ENCODE results near the gene CEP72. TPM values are rescaled to one million over a fixed set of nuclear protein-coding genes. Genes with fewer than 3 reads are reported as not detected.

Gene CEP72
- total and polyA plus RNA-seq, 4 donors, result 1.3 to 5.9 (median 2.6) TPM

DNA sequence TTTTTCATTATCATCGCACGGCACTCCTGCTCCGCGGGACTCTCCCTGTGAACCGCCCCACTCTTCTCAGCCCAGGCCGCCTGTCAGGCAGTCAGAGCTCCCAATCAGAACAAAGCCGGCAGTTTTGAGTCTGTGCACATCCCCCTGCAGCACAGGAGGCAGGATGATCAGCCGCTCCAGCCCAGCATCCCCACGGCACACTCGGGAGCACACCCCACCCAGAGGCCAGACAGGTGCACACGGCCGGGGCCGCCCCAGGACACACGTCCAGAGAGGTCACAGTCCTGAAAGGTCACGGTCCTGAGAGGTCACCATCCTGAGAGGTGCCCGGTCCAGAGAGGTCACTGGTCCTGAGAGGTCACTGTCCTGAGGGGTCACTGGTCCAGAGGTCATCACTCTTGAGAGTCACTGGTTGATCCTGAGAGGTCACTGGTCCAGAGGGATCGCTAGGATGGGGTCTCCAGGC is 72.6 kb downstream of the CEP72 start:
- no peaks in the 10 kb centered on the region for H3K27me3 ChIP-seq (ENCODE audit: control insufficient read depth in 4 of 4, insufficient read depth in 4 of 4, low read length in 3 of 4)
- peaks cover 0 to 5% (median 1%) of the 10 kb centered on the region in 4 donors for H3K4me1 ChIP-seq (ENCODE audit: control insufficient read depth in 4 of 4, insufficient read depth in 4 of 4, low read length in 3 of 4)
- TF ChIP-seq, protein P1, sequence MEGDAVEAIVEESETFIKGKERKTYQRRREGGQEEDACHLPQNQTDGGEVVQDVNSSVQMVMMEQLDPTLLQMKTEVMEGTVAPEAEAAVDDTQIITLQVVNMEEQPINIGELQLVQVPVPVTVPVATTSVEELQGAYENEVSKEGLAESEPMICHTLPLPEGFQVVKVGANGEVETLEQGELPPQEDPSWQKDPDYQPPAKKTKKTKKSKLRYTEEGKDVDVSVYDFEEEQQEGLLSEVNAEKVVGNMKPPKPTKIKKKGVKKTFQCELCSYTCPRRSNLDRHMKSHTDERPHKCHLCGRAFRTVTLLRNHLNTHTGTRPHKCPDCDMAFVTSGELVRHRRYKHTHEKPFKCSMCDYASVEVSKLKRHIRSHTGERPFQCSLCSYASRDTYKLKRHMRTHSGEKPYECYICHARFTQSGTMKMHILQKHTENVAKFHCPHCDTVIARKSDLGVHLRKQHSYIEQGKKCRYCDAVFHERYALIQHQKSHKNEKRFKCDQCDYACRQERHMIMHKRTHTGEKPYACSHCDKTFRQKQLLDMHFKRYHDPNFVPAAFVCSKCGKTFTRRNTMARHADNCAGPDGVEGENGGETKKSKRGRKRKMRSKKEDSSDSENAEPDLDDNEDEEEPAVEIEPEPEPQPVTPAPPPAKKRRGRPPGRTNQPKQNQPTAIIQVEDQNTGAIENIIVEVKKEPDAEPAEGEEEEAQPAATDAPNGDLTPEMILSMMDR (IDR thresholded peaks at IDR 0.05; ENCODE audit: low read depth, low read length, missing input control), result no peak
- TF ChIP-seq FOXA1 (IDR thresholded peaks at IDR 0.05), result no peak
- TF ChIP-seq HNF4G (IDR thresholded peaks at IDR 0.05), result peak; percentile 51
- TF ChIP-seq EGR1 (IDR thresholded peaks at IDR 0.05; ENCODE audit: low read depth in 2 of 2), result no peak
- no peak for TF ChIP-seq TAF1 (conservative IDR thresholded peaks at IDR 0.05)
- TF ChIP-seq RAD21 (IDR thresholded peaks at IDR 0.05), result no peak
- TF ChIP-seq HNF4A (conservative IDR thresholded peaks at IDR 0.05), result peak; percentile 29 to 89
- TF ChIP-seq, protein P2, sequence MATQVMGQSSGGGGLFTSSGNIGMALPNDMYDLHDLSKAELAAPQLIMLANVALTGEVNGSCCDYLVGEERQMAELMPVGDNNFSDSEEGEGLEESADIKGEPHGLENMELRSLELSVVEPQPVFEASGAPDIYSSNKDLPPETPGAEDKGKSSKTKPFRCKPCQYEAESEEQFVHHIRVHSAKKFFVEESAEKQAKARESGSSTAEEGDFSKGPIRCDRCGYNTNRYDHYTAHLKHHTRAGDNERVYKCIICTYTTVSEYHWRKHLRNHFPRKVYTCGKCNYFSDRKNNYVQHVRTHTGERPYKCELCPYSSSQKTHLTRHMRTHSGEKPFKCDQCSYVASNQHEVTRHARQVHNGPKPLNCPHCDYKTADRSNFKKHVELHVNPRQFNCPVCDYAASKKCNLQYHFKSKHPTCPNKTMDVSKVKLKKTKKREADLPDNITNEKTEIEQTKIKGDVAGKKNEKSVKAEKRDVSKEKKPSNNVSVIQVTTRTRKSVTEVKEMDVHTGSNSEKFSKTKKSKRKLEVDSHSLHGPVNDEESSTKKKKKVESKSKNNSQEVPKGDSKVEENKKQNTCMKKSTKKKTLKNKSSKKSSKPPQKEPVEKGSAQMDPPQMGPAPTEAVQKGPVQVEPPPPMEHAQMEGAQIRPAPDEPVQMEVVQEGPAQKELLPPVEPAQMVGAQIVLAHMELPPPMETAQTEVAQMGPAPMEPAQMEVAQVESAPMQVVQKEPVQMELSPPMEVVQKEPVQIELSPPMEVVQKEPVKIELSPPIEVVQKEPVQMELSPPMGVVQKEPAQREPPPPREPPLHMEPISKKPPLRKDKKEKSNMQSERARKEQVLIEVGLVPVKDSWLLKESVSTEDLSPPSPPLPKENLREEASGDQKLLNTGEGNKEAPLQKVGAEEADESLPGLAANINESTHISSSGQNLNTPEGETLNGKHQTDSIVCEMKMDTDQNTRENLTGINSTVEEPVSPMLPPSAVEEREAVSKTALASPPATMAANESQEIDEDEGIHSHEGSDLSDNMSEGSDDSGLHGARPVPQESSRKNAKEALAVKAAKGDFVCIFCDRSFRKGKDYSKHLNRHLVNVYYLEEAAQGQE (IDR thresholded peaks at IDR 0.05), result no peak
- no peak for TF ChIP-seq YY1 (IDR thresholded peaks at IDR 0.05)
- TF ChIP-seq SP1 (IDR thresholded peaks at IDR 0.05), result no peak
- peak; percentile 55 to 95 for TF ChIP-seq RXRA (IDR thresholded peaks at IDR 0.05)
- TF ChIP-seq, protein P3, sequence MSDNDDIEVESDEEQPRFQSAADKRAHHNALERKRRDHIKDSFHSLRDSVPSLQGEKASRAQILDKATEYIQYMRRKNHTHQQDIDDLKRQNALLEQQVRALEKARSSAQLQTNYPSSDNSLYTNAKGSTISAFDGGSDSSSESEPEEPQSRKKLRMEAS (IDR thresholded peaks at IDR 0.05), result no peak
- peak; percentile 92 for TF ChIP-seq NR2F2 (IDR thresholded peaks at IDR 0.05)
- TF ChIP-seq, protein P4, sequence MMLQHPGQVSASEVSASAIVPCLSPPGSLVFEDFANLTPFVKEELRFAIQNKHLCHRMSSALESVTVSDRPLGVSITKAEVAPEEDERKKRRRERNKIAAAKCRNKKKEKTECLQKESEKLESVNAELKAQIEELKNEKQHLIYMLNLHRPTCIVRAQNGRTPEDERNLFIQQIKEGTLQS (IDR thresholded peaks at IDR 0.05), result no peak
- TF ChIP-seq, protein P5, sequence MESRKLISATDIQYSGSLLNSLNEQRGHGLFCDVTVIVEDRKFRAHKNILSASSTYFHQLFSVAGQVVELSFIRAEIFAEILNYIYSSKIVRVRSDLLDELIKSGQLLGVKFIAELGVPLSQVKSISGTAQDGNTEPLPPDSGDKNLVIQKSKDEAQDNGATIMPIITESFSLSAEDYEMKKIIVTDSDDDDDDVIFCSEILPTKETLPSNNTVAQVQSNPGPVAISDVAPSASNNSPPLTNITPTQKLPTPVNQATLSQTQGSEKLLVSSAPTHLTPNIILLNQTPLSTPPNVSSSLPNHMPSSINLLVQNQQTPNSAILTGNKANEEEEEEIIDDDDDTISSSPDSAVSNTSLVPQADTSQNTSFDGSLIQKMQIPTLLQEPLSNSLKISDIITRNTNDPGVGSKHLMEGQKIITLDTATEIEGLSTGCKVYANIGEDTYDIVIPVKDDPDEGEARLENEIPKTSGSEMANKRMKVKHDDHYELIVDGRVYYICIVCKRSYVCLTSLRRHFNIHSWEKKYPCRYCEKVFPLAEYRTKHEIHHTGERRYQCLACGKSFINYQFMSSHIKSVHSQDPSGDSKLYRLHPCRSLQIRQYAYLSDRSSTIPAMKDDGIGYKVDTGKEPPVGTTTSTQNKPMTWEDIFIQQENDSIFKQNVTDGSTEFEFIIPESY (IDR thresholded peaks at IDR 0.05), result no peak
- TF ChIP-seq FOXA2 (IDR thresholded peaks at IDR 0.05), result no peak
- no peak for TF ChIP-seq JUND (IDR thresholded peaks at IDR 0.05)
- TF ChIP-seq GABPA (IDR thresholded peaks at IDR 0.05 in 1 of 2, conservative IDR thresholded peaks at IDR 0.05 in 1 of 2), result no peak
- no peak overlapping the region for H3K27ac ChIP-seq (ENCODE audit: low read depth in 1 of 2, low read length in 2 of 2)
- peak; percentile 27 for DNase-seq (ENCODE audit: low spot score)
- H3K9ac ChIP-seq (ENCODE audit: low read depth in 1 of 2, low read length in 2 of 2), result no peak overlapping the region
- no peaks in the 10 kb centered on the region for H3K9me3 ChIP-seq (ENCODE audit: control insufficient read depth in 4 of 4, low read length in 3 of 4)
- no peaks in the 10 kb centered on the region for H3K36me3 ChIP-seq (ENCODE audit: control insufficient read depth in 4 of 4, insufficient read depth in 3 of 4, low read depth in 1 of 4, low read length in 3 of 4)
- WGBS, result 69% methylated on average over 17 of the region's 17 CpGs
- no peak overlapping the region for H3K4me3 ChIP-seq (ENCODE audit: low read depth in 1 of 3, low read length in 3 of 3)
